Measurements from ENCODE around the gene PRF1.
"Not testable (repeated sequence)": the region's sequence is repeated elsewhere in the genome, so short reads cannot be mapped to it uniquely, and the experiment has no call there.

PRF1 gene

DNA sequence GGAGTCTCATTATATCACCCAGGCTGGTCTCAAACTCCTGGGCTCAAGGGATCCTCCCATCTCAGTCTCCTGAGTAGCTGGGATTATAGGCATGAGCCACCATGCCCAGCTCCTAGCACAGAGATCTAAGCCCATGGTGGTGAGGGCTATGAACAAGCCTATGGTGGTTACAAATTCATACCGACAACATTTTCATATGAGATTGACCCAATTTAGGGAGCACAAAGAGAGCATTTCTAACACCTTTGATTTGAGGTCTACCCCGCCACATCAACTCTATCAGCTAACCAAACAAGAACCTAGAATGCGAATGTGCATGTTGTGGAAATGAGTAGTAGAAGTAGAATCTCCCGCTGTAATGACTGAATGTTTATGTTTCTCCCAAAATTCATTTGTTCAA is 14.2 kb upstream of the PRF1 start:
- DNase-seq, result no peak

DNA sequence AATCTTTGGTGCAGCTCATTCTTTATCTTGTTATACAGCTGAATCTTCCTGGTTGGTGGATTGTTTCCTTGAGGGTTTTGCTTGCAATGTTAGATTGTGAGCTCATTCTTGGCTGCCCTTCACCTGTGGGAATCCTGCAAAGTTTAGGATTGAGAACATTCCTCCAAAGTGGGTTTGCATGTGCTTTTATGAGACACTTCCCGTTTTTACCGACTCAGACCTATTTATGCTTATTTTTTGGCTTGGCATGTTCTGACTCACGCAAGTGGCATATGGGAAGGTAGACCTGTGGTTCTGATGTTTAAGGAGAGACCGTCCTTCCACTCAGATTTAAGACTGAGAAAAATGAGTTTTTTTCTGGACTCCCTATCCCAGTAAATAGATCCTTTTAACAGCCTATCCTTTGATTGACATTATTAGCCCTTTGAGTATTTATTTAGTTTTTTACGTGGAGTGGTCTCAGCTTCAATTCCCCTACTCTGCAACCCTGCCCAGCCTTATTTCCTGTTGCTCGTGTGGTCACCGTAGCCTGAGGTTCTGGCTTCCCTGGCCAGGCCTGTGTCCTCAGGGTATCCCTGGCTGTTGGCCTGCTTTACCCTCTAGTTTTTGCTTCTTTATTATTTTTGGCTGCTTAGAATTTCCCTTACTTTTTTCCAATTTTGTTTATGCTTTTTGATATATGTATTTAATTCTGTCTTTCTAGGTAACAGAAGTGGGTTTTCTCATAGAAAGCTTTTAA is 13.4 kb upstream of the PRF1 start:
- peak; percentile 51 for DNase-seq

DNA sequence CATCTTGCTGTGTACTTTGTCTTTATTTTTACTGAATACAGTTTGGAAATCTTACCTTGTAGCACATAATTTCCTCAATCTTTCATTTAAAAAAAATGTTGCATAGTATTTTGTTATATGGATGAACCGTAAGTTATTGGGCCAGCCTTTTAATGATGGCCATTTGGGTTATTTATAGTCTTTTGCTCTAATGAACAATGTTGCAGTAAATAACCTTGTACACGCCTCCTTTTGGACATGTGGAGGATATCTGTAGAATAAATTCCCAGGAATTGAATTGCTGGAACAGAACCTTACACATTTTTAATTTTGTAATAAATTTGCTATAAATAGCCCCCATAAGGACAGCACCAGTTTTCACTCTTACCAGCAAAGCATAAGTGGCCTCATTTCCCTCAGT is 12.7 kb upstream of the PRF1 start:
- DNase-seq, result no peak

DNA sequence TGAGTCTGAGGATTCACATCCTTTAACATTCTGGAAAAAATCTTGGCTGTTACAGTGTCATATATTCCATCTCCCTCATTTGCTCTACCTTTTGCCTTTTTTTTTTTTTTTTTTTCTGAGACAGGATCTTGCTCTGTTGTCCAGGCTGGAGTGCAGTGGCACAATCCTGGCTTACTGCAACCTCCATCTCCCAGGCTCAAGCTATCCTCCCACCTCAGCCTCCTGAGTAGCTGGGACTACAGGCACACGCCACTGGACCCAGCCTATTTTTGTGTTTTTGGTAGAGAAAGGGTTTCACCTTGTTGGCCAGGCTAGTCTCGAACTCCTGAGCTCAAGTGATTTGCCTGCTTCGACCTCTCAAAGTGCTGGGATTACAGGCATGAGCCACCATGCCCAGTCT is 11.8 kb upstream of the PRF1 start:
- DNase-seq, result not testable (repeated sequence)

DNA sequence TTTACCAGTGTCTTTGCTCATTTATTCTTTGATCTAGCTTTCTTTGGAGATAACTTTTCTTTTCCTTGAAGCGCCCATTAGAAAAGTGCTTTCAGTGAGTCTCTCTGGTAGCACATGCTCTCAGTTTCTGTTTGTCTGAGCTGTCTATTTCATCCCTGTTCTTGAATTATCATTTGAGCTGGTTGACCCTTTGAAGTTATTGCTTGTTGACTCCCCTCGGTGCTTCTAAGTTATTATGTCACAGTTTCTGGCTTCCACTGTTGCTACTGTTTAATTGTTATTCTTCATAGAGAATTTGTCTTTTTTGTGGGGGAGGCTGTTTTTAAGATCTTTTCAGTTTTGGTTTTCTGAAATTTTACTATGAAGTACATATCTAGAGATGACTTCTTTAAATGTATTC is 11.4 kb upstream of the PRF1 start:
- no peak for DNase-seq

DNA sequence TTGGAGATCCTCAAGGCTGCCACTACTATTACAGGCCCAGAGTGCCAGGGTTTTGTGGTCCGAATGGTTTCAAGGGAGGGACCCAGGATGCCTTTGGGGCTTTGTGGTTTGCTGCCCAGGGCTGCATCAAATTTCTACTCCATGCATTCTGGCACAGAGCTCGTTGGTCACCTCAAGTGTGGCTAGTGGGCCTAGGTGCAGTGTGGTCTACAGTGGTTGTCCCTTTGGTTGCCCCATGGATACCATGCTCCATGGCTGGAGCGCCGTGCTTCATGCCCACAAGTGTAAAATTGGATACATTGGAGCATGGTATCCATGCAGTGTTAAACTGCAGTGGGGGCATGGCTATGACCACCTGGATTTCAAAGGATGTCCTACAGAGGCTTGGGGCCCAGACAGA is 5.4 kb upstream of the PRF1 start:
- DNase-seq, result no peak

DNA sequence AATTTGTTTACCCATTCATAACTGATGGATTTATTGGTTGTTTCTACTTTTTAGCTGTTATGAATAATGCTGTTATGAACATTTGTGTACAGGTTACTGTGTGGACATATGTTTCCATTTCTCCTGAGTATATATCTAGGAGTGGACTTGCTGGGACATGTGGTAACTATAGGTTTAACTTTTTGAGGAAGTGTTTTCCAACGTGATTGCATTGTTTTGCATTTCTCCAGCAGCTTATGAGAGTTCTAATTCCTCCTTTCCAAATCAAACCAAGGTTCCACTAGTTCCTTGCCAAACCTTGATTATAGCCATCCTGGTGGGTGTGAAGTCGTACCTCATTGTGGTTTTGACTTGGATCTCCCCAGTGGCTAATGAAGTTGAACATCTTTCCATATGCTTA is 2.6 kb upstream of the PRF1 start:
- no peak for DNase-seq

DNA sequence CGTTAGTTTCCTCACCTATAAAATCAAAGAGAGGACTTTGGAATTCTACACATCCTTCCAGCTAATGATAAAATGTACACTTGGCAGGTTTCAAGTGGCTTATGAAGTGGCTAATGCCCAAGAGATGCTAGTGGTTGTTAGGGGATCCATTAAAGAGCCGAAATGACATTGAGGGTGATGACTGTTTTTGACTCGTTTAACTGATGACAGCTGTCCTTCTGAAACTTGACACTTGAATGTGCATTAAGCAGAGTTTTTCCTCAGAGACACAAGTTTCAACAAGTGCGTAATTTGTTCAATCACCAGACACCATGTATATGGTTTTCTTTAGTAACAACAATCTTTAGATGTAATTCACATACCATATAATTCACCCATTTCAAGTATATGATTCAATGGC is 1.6 kb upstream of the PRF1 start:
- no peak for DNase-seq

DNA sequence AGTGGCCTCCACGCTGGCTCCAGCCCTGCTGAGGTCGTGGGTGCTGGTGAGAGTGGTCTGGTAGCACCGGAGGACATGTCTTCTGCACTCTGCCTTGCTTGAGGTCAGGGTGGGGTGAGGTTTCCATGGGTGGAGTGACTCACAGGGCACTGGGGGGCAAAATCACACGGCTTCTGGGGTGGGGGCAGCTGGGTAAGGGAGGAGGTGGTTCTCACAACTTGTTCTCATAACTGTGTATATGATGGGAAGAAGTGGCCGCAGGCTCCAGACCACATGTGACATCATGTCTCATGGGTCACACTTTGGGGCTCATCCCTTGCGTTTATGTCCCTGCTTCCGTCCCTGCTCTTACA is 884 bp upstream of the PRF1 start:
- no peak for DNase-seq

DNA sequence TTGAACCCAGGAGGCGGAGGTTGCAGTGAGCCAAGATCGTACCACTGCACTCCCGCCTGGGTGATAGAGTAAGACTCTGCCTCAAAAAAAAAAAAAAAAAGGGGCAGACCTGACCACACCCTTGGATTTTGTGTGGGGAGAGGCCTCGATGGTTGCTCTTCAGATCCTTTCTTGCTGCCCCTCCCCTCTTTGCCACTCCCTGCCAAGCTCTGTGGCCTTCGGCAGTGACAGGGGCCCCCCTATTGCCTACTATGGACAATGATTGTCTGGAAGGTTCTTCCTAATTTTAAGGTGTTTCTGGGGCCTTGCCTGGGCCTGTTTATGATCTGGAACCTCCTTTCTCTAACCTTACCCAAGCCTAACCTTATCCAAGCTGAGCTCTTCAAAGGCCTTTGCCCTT is 795 bp downstream of the PRF1 start:
- DNase-seq, result no peak

DNA sequence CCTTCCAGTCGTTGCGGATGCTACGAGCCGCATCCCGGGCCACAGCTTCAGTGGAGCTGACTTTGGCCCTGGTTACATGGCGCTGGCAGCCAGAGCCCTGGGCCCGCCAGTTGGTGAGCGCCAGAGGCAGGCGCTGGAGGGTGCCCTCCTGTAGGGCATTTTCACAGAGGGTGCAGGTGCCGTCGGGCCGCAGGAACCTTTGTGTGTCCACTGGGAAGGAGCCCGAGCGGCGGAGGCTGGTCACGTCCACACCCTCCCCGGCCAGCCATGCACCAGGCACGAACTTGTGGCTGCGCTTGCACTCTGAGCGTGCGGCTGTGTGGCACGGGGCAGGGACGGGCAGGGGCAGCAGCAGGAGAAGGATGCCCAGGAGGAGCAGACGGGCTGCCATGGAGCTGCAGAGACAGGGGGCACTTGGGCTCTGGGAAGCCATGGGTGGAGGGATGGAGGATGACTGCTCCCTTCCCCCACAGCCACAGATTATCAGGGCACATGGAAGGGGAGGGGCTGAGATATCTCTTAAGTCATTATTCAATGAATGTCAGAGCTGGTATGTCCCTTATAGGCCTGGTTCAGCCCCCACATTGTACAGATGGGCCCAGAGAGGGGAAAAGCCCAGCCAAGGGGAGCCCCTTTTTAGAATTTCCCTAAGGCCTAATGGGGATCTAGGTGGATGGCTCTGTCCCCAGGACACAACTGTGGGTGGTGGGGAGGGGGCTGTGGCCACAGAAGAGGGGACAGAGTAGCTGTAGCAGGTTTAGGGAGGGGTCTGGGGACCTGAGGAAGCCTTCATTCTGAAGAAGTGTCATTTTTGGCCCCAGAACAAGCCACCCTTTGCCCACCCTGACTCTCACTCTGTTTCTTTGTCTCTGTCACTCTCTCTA is 1.8 kb downstream of the PRF1 start:
- no peak for DNase-seq

DNA sequence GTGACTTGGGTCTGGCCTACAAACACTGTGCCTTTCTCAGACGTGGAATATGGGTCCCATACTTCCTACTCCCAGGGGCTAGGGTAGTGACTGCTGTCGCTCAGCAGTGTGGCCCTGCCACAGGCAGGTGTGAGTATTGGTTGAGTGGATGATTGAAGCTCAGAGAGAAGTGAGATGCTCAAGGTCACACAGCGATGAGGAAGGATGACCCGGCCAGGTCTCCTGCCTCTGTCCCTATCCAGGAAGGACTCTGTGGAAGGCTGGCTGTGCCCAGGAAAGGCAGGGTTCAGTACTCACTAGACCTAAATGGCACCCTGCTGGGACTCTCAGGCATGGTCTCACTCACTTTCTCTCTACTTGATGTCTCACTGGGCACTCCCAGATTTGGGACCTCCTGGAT is 2.8 kb downstream of the PRF1 start:
- no peak for DNase-seq

DNA sequence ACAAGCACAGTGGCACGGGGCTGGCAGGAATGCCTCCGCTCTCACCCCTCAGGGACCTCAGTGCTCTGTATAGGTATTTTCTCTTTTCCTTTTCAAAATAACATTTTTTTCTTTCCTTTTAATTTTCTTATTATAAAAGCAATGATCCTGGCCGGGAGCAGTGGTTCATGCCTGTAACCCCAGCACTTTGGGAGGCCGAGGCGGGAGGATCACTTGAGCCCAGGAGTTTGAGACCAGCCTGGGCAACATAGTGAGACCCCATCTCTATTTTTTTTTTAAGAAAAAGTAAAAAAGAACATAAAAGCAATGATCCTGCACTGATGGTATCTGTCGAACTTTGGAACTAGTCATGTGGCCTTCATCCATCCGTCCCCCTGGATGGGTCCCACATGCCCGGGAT is 3.2 kb downstream of the PRF1 start:
- no peak for DNase-seq

DNA sequence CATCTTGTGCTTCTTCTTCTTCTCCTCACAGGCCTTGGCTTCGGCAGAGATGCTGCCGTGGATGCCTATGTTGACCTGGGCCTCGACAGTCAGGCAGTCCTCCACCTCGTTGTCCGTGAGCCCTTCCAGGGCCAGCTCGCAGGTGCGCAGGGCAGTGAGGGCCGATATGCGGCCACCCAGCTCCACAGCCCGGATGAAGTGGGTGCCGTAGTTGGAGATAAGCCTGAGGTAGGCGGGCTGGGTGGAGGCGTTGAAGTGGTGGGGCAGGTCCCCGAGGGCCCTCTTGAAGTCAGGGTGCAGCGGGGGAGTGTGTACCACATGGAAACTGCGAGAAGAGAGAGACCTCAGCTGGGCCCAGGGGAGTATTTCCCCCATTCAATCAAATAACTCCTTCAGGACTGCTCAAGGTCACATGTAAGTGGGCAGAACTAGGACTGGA is 3.7 kb downstream of the PRF1 start:
- DNase-seq, result no peak

DNA sequence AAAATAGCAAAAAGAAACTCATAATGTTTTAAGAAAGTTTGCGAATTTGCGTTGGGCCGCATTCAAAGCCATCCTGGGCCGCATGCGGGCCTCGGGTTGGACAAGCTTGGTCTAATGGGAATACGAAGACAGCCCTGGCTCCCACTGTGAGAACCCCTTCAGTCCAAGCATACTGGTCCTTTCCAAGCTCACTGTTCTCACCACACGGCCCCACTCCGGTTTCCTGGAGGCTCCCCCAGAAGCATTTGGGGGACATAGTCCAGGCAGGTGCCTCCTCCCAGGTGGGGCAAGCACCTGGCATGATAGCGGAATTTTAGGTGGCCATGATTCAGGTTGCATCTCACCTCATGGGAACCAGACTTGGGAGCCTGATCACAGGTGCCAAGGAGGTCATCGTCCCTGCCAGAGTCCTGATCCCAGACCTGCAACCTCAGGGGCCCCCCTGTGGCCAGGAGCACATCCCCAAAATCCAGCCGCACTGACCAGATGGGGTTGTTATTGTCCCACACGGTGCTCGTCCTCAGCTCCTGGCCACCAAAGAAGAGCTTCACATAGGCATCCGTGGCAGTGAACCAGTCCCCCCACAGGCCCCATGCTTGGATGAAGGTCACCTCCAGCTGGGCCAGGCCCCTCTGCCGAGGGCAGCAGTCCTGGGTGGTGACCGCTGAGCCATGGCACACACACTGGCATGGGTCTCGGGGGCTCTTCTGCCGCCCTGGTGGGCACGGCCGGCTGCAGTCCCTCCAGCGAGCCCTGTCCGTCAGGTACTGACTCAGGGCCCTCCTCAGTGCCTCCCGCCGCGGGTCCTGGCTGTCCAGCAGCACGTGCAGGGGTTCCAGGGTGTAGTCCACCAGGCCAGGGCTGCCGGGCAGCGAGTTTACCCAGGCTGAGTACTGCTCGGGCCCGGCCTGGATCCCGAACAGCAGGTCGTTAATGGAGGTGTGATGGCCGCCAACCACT is 4.4 kb downstream of the PRF1 start:
- no peak for DNase-seq

DNA sequence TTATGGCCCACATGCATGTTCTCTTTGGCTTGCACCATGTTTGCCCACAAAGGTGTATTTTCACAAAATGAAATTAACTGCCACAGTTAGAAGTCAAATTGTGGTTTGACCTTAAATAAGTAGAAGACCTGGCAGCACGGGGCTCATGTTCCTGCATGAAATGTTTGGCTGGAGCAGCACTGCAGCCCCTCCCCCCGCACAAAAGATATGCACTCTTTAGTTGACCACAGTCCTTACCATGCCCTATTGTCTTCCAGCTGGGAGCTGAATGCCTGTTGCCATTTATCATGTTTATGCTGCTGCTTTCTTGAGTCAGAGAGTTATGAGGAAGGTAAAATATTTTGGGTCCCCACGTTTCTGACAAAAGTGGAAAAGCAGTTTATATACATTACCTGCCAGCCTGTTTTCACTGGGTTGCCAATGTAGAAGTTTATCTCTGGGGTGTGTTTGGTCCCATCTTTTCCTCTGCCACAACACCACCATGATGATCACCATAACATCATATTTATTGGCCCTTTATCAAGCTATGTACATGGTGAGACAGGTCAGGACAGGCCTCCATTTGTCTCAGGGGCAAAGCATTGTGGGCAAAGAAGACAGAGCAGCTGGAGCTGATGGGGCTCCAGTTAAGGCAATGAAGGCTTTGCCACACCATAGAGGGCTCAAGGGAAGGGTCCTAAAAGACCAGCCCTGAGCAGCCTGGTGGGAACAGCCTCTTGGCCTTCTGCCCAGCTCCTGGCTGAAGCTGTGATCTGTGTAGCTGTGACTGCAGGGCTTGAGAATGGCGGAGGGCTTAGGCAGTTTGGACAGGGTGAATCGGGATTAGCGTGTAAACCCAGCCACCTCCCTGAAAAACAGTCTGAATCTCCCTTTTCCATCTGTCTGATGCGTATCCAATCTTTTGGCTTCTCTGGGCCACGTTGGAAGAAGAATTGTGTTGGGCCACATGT is 5.4 kb downstream of the PRF1 start:
- peak; percentile 83 for DNase-seq

DNA sequence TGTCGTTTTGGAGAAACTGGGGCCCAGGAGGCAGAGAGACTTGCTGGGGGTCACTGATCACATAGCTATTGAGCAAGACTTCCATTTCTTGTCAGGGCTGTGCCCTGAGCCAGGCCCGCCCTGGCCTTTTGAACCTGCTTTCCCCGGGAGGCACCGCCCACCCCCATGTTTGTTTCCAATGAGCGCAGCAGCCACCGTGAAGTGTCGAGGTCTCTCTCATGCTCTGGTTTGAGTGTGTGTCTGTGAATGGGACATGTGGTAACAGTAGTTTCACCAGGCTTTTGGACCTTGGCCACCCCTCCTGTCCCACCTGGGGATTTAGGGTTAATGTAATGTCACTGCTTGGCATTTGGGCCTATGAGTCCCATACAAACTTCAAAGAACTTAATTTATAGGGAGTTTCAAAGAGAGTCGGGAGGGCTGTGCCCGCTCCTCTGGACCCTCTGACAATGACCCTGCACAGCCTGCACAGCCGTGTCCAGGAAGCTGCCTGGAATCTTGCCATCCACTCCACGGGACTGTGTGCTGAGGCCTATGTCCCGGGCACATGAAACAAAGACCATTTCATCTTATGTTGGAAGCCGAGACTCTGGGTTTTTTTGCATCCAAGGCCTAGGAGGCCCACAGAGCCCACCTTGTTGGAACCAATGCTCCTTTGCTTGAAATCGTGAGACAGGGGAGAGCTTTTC is 6.3 kb downstream of the PRF1 start:
- no peak for DNase-seq

DNA sequence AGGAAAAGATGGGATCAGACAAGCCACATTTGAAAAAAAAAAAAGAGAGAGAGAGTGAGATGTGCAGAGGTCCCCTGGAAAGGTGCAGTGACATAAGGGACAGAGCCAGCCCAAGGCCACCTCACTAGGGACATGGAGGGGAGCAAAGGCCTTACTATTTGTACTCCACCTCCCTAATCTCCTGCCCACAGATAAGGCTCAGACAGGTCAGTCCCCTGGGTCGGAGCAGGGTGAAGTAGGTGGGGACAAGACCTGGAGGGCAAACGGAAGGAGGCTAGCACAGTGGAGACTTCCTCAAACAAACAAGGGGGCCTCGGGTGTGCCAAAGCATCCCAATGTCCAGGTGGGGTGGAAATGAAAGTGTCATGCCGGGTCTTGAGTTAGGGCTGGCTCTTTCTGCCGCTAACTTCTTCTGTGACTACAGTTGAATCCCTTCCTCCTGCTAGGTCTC is 7.0 kb downstream of the PRF1 start:
- peak; percentile 11 for DNase-seq

DNA sequence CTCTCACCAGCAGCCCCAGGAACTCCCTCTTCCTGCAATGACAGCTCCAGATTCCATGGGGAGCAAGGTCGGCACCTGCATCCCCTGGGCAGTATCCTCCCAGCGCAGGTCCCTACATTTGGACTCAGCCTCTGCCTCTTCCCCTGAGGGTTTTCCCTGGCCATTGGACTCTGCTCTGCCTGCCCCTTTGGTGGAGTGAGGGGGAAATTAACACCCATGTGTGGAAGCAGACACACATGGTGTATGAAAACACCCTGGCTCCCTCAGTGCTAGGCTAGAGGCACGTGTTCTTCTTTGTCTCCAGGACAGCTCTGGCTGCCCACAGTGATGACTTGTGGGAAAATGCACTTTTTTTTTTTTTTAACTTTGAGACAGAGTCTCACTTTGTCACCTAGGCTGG is 8.4 kb downstream of the PRF1 start:
- peak; percentile 13 for DNase-seq

DNA sequence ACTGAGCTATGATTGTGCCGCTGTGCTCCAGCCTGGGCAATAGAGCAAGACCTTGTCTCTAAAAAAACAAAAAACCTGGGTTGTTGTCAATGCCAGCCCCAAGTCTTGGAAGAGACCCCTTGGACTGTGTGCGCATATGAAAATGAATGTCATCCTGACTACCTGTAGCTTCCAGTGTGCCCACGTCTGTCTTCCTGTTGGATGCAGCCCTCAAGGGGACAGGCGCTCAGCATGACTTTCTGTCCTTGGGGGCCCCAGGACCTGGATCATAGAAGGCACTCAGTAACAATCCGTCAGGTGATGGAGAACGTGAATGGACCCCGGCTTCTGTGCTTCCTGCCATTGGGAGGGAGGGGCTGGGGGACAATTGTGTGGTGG is 9.0 kb downstream of the PRF1 start:
- DNase-seq, result peak; percentile 8

DNA sequence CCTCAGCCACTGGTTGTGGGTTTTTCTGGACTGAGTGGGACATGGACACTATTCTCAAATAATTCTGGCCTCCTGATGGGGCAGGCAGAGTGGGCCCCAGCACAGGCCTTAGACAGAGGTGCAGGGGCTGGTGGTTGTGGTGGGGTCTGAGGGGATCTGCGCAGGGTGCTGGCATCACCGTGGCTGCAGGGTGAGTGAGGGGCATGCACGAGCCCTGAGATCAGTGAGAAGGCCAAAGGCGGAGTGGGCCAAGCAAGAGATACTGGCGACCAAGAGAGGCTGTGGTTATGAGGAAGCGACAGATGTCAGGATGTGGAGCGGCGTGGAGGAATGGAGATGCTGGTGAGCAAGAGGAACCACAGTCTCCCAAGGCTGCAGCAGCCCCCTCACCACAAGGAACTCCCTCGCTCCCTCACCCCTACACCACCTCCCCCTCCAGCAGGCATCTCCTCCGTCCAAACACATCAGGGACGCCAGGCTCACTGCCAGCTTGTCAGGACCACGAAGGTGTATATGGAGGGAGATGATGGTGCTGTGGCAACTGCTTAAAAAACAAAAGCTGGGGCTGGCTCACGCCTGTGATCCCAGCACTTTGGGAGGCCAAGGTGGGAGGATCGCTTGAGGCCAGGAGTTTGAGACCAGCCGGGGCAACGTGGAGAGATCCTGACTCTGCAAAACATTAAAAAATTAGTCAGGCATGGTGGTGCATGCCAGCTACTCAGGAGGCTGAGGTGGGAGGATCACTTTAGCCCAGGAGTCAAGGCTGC is 9.6 kb downstream of the PRF1 start:
- DNase-seq, result peak; percentile 15
